AG20443 (cell line): ENCODE results near the gene SEPTIN8.

Experiments used
- DNase-seq: peaks from one replicate; pipeline ENCODE4 v3.0.0; 2012; ENCODE audit warnings: low spot score, mixed read lengths

SEPTIN8 gene

GRCh38 chr5:132763181-132764036 is 13.6 kb downstream of the SEPTIN8 start:
- DNase-seq, result no peak

GRCh38 chr5:132762246-132763000 is 14.6 kb downstream of the SEPTIN8 start:
- DNase-seq, result no peak

- DNase-seq, result no peak
These were observed 15.5 kb downstream of the SEPTIN8 start for GRCh38 chr5:132761321-132762240.

- no peak for DNase-seq
These were observed 16.3 kb downstream of the SEPTIN8 start for GRCh38 chr5:132760601-132761317.

GRCh38 chr5:132760049-132760420 is 17.0 kb downstream of the SEPTIN8 start:
- no peak for DNase-seq

DNA sequence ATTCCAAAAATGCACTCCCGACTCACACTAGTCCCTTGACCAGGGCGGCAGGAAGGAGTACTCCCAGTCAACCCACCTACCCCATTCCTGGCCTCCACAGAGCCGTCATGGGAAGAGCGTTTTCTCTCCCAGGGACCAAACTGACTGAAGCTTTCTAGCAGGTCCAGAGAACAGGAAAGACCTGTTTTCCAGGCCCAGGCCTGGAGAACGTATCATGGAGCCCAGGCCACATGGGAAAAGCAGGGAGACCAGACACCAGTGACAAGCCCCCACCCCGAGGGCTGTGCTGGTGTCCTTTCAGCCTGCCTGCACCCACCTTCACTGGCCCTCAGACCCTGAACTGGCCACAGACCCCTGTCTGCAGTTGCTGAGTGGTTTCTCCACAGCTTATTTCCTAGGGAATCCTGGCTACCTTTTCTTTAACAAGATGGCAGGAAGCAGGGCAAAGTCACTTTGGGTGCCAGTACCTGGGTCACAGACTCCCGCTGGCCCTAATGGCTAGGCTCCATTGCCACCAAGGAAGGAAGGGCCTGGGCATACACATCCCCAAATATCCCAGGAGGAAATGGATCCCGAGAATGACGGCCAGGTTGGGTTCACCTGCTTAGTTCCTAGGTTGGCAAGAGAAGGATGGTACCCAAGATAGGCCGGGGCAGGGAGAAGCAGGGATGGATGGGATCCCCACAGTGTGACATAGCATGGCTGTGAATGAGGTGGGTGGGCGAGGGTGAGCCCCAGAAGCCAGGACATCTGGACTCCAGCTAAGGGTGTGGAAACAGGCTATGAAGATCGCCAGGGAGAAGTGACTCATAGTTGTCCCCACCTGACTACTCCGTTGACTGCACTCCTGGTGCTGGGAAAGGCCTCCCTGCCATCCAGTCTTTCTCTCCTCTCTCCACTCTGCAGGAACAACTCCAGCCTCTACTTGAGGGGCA is 17.7 kb downstream of the SEPTIN8 start:
- peak; percentile 19 for DNase-seq

DNA sequence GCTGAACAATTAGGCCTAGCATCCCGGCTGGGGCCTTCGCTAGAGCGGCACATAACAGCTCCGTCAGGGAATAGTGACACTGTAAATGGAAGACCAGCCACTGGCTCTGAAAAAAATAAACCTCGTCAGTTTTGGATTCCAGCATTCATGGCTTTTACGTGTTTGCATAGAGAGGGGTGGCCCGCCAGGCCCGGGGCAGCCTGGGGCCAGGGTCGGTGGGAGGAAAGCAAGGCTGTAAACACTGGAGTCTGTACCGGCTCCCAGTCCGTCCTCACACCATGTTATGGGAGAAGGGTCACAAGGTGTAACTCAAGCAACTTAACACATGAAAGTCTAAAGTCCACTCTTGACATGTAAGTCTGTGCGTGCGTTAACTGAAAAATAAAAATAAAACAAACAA is 18.6 kb downstream of the SEPTIN8 start:
- DNase-seq, result no peak

GRCh38 chr5:132756542-132756941 is 20.5 kb downstream of the SEPTIN8 start:
- no peak for DNase-seq

GRCh38 chr5:132754947-132755346 is 22.1 kb downstream of the SEPTIN8 start:
- peak; percentile 26 for DNase-seq

- DNase-seq, result no peak
These were observed 22.9 kb downstream of the SEPTIN8 start for GRCh38 chr5:132754111-132754510.

GRCh38 chr5:132753135-132753987 is 23.7 kb downstream of the SEPTIN8 start:
- peak; percentile 43 for DNase-seq

DNA sequence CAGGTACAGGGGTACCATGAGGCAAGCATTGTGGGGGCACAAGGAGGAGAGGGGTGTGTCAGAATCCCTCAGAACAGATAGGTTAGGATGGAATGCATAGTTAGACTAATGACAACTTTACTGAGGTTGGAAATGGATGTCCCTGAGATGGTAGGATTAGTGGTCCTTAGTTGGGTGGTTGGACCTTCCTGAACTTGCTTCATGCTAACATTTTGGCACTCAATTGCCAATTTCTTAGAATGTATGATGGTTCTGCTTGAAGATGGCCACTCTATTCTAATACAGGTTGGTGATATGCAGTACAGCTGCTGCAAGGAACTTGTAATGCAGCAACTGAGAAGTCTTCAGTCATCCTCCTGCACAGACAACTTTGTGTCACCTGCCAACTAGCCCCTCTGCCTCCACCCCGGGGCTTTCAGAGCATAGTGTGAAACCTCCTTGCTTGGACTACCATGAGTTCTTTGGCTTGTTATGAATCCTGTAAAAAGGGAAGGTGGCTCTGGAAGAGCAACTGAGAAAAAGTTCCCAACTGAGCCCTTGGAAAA is 24.4 kb downstream of the SEPTIN8 start:
- DNase-seq, result no peak

DNA sequence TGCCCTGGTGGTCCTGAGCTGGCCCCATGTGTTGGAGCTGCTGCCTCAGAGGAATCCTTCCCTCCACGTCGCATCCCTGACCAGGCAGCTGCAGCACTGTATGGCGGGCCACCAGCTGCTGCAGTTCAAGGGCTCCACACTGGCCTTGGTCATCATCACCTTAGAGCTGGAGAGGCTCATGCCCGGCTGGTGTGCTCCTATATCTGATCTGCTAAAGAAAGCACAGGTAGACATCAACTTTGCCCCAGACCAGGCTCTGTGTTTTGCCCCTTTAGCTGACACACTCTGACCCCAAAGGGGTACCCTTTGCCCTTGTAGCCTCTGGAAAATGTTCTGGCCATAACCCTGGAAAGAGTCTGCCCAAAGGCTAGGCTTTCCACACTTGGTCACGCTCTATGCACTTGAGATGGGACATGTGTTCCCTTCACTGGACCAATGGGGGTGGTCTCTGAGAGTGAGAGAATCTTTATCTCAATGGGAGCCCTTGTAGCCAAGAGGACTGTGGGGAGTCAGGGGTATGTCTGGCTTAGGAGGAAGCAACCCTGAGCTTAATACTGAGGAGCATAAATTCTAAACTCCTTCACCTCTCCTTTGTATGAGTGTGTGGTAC is 25.0 kb downstream of the SEPTIN8 start:
- peak; percentile 6 for DNase-seq

DNA sequence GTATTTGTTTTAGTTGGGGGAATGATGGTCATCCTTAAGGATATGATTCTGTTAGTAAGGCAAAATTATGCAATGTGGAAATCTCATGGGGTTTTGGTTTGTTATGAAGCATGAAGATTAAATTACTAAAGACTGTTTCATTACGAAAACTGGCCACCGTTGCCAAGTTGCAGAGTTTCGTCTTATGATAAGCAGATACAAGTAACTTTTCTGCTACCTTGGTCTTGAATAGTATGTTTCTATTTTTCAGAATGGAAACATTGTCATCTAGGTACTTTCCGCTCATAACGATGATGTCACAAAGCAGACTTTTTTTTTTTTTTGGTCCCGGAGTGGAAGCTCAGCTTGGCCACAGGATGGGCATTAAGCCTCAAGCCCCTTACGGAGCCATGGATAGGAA is 25.6 kb downstream of the SEPTIN8 start:
- peak; percentile 78 for DNase-seq

DNA sequence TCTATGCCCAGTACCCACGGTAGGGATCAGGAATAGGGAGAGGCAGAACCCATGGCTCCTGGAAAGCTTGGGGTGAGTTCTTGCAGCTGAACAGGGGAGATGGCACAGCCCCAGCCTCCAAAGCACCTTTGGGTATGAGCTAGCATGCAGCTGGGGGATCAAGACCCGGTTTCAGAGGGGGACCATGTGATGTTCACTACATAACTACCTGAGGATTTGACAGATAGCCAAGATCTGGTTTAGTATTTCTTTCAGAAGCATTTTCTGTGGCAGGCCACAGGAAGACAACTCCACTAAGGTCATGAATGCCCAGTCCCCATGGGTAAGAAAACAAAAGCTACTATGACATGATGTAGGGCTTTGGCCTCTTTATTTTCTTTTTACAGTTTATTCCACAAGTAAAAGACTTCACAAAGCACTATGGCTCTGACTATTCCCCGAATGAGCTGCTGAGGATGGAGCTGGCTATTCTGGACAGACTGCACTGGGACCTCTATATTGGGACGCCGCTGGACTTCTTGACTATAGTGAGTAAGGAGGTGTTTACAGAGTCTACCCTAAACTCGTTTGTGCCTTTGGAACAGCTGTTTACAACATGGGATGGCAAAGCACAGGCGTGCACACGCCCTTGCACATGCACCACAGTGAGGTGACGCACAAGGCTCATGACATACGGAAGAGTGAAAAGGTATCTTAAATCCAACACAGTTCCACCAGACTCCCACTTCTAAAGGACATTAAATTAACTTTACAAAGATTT is 26.4 kb downstream of the SEPTIN8 start:
- DNase-seq, result no peak

DNA sequence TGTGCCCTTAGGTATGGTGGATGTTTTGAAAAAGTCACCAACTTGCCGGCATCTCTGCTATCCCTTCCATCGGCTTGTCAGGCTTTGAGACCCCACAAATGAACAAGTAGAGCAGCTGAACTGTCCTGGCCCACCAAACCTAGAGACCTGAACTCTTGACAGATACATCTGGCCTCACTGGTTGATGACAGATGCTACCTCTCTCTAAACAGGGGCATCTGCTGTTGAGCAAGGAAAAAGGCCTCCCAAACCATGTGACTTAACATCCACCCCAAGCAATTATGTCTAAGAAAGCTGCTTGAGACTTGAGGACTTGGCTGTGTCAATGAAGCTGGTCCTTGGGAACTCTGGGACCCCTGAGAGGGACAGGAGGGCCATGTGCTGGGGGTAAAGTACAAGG is 27.5 kb downstream of the SEPTIN8 start:
- peak; percentile 6 for DNase-seq

DNA sequence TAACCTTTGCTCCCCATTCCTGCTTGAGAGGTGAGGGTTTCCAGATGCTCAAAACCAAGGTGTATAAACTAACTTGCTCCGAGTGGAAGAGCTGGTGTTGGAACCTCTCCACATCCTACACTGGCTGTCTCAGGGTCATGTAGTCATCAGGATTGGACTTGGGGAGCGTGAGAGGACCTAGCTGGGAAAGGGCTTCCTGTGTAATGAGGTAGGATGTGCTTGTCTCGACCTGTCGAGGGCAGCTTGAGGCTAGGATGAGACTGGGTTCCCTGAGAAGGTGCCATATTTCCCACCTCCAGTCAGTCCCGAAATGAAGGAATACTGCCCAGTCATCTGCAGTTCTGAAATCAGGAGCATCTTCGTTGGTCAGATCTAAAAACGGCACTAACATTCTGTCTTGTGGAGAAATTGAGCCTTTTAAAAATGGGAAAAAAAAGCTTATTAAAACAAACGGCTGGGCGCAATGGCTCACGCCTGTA is 28.5 kb downstream of the SEPTIN8 start:
- peak; percentile 4 for DNase-seq
